ENCODE data around the gene MAPK10. TPM values are rescaled to one million over a fixed set of nuclear protein-coding genes. Genes with fewer than 3 reads are reported as not detected.

MAPK10 gene
- total RNA-seq, 1 donor from 2014 or later, result 23.6 TPM

DNA sequence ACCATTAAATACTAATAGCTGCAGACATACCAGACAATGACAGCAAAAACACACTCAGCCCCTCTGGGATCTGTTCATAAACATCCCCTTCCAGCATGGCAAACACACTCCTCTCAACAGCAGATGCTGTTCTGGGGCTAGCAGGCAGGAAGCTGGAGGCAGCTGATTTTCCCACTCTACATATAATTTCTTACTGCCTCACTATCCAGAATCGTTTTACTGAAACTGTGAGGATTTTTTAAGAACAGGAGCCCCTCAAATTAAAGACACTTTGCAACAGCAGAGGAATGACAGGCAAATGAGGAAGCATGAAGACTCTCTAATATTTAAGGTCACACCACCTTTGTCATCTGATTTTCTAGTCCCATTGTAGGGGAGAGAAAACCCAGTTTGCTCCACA lies 2.2 kb downstream of the MAPK10 start:
- no peaks in the 10 kb centered on the region for H3K27me3 ChIP-seq
- H3K27ac ChIP-seq, result no peak overlapping the region
- TF ChIP-seq, protein P1, sequence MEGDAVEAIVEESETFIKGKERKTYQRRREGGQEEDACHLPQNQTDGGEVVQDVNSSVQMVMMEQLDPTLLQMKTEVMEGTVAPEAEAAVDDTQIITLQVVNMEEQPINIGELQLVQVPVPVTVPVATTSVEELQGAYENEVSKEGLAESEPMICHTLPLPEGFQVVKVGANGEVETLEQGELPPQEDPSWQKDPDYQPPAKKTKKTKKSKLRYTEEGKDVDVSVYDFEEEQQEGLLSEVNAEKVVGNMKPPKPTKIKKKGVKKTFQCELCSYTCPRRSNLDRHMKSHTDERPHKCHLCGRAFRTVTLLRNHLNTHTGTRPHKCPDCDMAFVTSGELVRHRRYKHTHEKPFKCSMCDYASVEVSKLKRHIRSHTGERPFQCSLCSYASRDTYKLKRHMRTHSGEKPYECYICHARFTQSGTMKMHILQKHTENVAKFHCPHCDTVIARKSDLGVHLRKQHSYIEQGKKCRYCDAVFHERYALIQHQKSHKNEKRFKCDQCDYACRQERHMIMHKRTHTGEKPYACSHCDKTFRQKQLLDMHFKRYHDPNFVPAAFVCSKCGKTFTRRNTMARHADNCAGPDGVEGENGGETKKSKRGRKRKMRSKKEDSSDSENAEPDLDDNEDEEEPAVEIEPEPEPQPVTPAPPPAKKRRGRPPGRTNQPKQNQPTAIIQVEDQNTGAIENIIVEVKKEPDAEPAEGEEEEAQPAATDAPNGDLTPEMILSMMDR (IDR thresholded peaks at IDR 0.05), result no peak
- no peaks in the 10 kb centered on the region for H3K9me3 ChIP-seq
- H3K4me1 ChIP-seq, result no peaks in the 10 kb centered on the region
- H3K4me3 ChIP-seq, result no peak overlapping the region
- DNase-seq, result no peak
- intact Hi-C loops (cut with DNase I), result no loop called here
- no peak for ATAC-seq
- no peaks in the 10 kb centered on the region for H3K36me3 ChIP-seq

DNA sequence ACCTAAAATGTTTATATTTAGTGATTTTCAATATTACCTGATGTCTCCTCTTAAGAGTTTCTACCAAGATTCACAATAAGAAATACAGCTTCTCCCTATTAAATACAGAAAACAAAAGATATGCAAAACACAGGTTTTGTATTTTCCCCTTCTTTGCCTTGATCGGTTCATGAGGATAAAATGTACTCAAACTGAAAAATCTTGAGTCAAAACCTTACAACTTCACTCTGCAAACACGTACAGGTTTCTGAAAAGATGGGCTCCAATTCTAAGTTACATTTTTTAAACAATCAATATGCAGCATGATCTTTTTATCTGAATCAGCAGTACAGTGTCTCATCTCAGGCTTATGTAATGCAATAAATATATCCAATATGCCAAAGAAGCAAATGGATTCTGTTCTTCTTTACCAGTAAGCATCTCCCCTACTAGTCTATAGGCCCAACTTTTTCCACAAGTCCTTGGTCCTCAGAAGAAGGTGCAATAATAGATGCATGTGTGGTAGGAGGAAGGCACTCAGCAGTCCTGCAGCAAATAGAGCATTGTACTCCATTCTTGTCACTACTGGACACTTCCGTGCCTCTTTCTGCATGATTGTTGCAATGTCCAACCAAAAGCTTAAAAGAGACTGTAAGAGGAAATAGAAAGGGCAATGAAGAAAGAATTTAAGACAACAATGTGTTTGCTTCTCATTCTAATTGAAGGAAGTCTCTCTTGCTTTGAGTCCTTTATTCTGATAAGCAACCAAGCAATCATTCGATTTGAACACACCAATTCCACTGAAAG lies 3.2 kb downstream of the MAPK10 start:
- H3K36me3 ChIP-seq, result no peaks in the 10 kb centered on the region
- H3K4me1 ChIP-seq, result no peaks in the 10 kb centered on the region
- TF ChIP-seq, protein P1 (IDR thresholded peaks at IDR 0.05), result no peak
- intact Hi-C loops (cut with DNase I), result no loop called here
- no peaks in the 10 kb centered on the region for H3K9me3 ChIP-seq
- no peaks in the 10 kb centered on the region for H3K27me3 ChIP-seq
- ATAC-seq (no peak), DNase-seq (no peak)
- no peak overlapping the region for H3K4me3 ChIP-seq
- H3K27ac ChIP-seq, result no peak overlapping the region

DNA sequence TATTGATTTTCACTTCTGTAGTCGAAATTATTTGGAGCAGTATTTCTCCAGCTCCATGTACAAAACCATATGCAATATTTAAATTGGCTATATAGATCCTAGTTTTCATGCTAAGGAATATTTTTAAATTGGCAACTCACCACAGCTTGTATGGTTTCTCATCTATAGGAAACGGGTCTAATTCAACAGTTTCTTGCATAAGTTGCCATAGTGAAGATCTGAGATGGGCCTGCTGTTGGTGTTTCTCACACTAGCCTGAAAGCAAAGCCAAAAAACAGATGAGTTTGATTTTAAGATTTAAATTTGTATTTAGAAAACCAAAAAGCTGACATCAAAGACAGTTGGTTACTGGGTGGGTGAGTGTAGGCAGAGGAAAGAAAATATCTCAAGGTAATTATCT lies 5.5 kb downstream of the MAPK10 start:
- TF ChIP-seq, protein P1 (IDR thresholded peaks at IDR 0.05), result no peak
- ATAC-seq (no peak), DNase-seq (no peak)
- Histone ChIP-seq H3K4me3 (no peak overlapping the region), H3K27ac (no peak overlapping the region), H3K27me3 (no peaks in the 10 kb centered on the region), H3K36me3 (no peaks in the 10 kb centered on the region), H3K4me1 (no peaks in the 10 kb centered on the region), H3K9me3 (no peaks in the 10 kb centered on the region)
- intact Hi-C loops (cut with DNase I), result no loop called here

DNA sequence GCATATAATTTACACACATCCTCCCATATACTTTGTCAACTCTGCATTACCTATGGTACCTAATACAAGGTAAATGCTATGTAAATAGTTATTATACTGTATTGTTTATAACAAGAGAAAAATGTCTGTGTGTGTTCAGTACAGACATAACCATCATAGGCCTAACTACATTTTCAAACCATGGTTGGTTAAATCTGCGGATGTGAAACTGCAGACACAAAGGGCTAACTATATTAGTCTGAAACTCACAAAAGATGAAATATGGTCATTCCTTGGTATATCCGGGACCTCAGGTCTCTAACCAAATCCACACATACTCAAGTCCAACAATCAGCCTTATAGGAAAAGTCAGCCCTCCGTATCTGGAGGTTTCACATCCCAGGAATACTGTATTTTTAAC lies 13.5 kb downstream of the MAPK10 start:
- Histone ChIP-seq H3K4me1 (no peaks in the 10 kb centered on the region), H3K9me3 (no peaks in the 10 kb centered on the region), H3K27me3 (no peaks in the 10 kb centered on the region), H3K4me3 (no peak overlapping the region), H3K27ac (no peak overlapping the region), H3K36me3 (no peaks in the 10 kb centered on the region)
- intact Hi-C loops (cut with DNase I), result no loop called here
- no peak for ATAC-seq
- DNase-seq, result no peak
- TF ChIP-seq, protein P1 (IDR thresholded peaks at IDR 0.05), result no peak

DNA sequence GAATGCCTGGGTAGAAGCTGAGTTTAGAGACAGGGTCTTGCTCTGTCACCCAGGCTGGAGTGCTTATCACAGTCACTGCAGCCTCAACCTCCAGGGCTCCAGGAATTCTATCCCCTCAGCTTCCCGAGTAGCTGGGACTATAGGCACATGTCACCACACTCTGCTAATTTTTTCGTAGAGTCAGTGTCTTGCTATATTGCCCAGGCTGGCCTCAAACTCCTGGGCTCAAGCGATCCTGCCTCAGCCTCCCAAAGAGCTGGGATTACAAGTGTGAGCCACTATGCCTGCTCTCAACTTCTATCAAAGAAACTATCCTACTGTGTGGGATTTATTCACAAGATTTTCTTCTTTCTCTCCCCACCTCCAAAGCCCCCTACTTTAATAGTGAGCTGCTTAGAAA lies 15.7 kb downstream of the MAPK10 start:
- Histone ChIP-seq H3K36me3 (no peaks in the 10 kb centered on the region), H3K27ac (no peak overlapping the region), H3K9me3 (no peaks in the 10 kb centered on the region), H3K4me3 (no peak overlapping the region), H3K27me3 (no peaks in the 10 kb centered on the region), H3K4me1 (no peaks in the 10 kb centered on the region)
- no peak for DNase-seq
- TF ChIP-seq, protein P1 (IDR thresholded peaks at IDR 0.05), result no peak
- no peak for ATAC-seq
- intact Hi-C loops (cut with DNase I), result no loop called here

All from upper lobe of right lung (tissue), 1 donor.